Stimulated activated CD4-positive, alpha-beta T cell treated with anti-CD3 and anti-CD28 coated beads, Interleukin-4, amount 100 ng/mL, for 4 hours (primary cell): Measurements from ENCODE around the gene KBTBD13.
A peak's percentile ranks its signal among the peaks of the same experiment; 100 is the strongest.
"Not testable (repeated sequence)": the region's sequence is repeated elsewhere in the genome, so short reads cannot be mapped to it uniquely, and the experiment has no call there.

Experiments used
- DNase-seq, 2 experiments: peaks; one replicate each; pipeline ENCODE4 v3.0.0-alpha.2; 2020

Gene KBTBD13

GRCh38 chr15:65089206-65089824 lies 12.8 kb downstream of the KBTBD13 start:
- no peak for DNase-seq

DNA sequence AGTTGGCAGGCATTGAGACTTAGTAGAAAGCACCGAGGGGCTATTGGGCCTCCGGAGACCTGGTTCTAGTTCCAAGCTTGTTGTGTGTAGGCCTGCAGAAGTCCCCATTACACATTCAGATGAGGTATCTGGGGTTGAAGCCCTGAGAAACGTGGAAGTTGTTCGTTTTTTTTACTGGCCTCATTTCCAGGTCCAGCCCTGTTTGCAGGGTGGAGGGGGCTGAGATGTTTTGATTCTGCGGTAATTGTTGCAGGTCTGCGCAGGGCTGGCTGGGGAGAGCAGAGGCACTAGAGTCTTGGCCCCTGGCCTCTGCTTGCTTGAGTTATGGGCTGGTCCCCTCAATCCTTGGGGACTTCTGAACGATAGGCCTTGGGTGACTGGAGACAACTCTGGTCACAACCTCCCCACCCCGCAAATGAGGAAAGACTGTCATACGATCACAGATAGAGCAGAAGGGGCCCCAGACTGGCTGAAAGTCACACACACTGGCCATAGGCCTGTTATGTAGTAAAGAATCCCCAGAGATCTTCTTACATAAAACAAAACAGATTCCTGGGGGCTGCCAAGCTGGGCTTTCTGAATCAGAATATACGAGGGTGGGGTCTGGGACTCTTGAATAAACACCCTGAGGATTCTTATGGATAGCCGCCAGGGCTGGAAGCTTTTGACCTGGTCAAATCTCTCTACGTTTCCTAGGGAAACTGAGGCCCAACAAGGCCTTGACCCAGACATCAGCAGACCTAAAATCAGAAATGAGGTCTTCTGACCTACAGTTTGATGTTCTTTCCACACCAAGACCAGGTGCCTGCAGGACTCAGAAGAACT lies 15.6 kb downstream of the KBTBD13 start:
- DNase-seq = no peak

DNA sequence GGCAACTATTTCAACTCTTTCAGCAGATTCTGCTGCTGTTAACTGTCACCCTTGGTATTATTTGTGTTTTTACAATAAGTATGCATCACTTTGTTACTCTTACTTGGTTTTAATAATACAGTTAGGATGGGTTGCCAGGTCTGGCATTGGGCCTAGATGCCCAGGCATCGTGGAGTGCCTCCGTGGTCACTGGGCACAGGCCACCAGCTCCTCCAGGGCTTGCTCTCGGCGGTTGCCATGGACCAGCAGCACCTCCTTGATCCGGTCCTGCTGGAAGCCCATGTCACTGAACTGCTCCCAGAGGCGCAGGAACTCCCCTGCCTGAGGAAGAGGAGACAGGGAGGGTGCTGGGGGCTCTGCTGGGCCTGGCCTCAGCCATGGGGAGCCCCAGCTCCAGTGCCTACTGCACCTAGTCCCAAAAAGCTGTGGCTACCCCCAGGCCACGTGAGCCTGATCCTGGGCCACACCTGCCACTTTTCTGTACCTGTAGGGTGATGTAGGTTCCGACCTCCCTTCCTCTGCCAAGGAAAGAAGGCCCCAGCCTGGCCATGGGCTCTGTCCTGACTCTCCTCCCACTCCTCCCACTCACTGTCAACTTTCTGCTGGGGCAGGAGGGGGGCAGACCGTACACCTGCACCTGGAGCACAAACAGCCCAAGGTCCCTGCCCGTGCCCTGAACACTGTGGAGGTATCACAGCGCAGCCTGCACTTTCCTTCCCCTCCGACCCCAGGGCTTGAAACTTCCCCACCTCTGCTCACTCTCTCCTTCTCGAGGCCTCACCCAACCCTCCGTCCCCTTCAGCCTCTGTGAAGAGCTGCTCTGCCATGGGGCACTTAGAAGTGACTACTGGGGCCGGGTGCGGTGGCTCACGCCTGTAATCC lies 16.6 kb downstream of the KBTBD13 start:
- no peak for DNase-seq

GRCh38 chr15:65093793-65094170 lies 17.2 kb downstream of the KBTBD13 start:
- DNase-seq = not testable (repeated sequence)

DNA sequence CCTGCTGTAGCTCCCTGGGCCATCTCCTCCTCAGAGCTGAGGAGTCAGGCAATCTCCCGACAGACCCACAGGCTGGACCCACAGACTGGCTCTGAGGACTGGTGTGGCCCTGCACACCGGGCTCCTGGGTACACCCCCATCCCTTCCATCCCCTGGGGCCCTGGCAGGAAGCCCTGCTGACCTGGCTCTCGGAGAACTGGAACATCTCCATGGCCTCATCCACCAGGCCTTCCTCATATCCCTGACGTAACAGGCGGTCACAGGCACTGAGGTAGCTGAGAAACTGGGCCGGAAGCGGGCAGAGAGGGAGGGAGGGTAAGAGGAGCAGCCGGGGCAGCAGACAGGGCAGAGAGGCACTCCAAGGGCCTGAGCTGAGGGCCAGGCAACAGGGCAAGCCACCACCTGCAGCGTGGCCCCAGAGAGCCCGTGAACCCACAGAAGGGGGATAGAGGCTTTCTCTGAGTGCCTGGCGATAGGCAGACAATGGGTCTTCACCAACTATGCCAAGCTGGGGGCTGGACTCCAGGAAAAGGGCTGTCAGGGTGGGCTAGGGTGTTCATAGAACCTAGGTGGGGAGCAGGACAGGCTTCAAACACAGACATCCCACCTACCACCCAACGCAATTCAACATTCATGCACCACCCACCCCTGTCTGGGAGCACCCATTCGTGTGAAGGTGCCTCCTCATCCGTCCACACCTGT lies 17.9 kb downstream of the KBTBD13 start:
- no peak for DNase-seq

- no peak for DNase-seq
Measured at GRCh38 chr15:65095011-65095746, 18.6 kb downstream of the KBTBD13 start.

- DNase-seq = no peak
Measured at GRCh38 chr15:65095747-65096104, 19.2 kb downstream of the KBTBD13 start.

DNA sequence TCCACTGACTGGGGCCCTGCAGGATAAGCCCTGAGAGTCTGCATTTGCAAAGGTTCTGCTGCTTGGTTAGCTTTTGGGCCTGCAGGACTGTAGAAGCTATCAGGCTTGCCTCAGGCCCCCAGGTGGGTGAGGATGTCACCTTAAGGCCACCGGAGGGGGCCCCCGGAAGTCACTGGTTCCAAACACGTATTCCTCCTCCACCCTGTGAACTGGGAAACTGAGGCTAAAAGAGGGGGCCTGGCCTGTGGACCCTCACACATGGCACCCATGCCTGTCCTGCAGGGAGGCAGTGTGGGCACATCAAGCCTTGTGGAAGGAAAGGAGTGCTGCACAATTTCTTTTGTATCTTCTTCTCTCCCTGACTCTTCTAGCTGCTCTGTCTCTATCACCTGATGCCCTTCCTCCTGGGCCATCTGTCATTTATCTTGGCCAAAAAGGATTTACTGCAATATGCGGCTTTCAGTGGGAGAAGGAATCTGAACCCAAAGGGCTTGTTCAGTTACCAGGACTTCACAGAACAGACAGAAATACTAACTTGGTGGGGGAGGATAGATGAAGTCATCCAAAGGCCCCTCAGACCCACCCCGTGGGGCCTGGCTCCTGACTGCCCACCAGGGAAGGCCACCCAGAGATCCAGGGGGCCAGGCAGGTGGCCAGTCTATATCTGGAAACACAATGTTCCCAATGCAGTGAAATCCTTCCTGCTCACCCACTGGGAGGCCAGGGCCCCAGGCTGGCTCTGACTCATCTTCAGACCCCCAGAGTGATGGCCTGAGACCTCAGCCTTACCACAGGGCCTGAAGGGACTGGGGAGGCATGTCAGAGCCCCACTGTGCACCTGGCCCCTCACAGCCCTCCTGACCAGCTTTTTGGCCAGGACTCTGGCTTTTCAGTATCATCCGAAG lies 20.2 kb downstream of the KBTBD13 start:
- no peak for DNase-seq

- no peak for DNase-seq
Measured at GRCh38 chr15:65097651-65098263, 21.2 kb downstream of the KBTBD13 start.

DNA sequence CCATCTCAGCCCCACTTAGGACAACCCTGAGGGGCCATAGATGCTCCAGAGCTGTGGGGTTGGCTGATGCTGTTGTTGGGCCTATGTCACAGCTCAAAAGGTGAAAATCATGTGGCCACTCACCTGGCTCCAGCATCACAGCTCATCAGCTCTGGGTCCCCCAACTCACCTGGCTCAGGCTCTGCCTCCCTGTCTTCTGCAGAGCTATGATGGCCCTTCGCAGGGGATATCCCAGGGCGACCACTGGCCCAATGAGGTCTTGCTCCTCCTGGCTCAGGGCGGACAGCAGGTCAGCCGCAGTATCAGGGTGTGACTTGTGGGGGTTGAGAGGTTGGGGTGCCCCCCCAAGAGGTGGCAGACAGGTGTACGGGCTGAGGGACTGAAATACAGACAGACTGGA lies 22.8 kb downstream of the KBTBD13 start:
- no peak for DNase-seq

- not testable (repeated sequence) for DNase-seq
Measured at GRCh38 chr15:65099801-65100200, 23.3 kb downstream of the KBTBD13 start.

DNA sequence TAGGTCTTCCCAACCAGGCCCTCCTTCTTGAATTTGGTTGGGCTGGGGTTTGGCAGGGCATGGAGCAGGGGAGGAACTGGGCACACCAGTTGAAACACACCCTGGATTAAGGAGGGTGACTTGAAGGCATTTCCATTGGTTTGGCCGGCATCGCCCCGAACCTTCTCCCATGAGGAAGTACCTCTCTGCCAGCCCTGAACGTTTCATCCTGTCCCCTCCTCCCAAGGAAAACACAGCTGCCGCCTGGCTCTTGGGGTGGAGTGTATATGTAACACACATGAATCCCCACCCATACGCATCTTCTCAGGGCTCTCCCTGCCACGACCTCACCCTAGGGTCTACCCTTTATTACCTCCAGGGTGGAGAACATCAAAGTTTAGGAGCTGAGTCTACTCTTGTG lies 23.9 kb downstream of the KBTBD13 start:
- DNase-seq = no peak

- peak; percentile 19 to 41 for DNase-seq
Measured at GRCh38 chr15:65101411-65101890, 24.9 kb downstream of the KBTBD13 start.

DNA sequence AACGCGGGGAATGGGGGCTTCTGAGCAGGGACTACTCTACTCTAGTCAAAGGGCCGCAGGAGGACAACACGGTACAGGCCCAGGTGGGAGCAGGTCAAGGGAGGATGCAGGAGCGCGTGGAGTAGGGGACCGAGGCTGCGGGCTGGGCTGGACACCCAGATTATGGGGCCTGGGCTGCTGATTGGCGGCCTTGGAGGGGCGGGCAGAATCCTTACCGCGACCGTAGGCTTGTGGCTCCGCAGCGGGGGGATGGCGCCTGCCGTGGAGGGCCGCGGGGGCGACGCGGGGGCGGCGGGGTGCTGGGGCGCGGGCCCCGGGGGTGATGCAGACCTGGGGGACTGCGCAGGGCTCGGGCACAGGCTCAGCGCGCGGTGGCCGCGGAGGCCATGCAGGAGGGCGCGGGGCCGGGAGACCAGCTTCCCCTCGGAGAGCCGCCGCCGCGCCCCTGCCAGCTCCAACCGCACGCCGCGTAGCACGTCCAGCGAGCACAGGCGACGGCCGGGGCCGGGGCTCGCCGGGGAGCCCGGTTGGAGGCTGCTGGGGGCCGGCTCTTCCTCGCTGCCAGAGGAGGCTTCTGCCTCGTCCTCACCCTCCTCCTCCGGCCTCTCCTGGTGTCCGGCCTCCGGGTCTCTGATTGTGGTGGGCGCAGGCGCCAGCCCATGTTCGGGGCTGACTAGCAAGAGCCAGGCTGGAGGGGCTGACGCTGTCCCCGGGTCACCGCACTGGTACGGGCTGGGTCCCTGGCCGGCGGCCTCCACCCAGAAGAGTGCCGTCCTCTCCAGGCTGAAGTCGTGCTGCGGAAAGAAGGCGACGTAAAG lies 25.6 kb downstream of the KBTBD13 start:
- no peak for DNase-seq

GRCh38 chr15:65102912-65103311 lies 26.4 kb downstream of the KBTBD13 start:
- no peak for DNase-seq

- no peak for DNase-seq
Measured at GRCh38 chr15:65105038-65105437, 28.5 kb downstream of the KBTBD13 start.

DNA sequence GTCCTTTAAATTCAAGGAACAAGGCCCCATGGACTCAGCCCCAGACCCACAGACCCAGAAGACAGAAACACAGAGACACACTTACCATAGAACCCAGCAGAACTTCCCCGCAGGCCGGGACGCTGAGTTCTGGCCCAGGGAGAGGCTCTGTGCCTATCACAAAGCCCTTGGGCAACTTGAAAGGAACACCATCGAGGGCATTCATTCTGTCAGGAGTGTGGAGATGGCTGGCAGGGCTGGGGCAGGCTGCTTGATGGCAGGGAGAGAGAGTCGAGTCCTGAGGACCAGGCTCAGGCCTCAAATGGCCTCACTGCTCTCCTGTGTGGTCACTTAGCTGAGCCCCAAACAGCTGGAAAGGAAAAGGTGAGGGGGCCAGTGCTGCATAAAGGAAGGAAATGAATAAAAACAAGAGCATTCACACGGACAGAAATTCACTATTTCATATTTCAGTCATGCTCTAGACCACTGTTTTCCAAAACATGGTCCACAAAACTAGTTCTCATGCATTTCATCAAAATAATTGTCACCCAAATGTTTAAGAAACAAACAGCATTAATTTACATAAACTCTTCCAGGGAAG lies 29.6 kb downstream of the KBTBD13 start:
- DNase-seq = no peak

GRCh38 chr15:65110676-65111292 lies 34.2 kb downstream of the KBTBD13 start:
- no peak for DNase-seq

DNA sequence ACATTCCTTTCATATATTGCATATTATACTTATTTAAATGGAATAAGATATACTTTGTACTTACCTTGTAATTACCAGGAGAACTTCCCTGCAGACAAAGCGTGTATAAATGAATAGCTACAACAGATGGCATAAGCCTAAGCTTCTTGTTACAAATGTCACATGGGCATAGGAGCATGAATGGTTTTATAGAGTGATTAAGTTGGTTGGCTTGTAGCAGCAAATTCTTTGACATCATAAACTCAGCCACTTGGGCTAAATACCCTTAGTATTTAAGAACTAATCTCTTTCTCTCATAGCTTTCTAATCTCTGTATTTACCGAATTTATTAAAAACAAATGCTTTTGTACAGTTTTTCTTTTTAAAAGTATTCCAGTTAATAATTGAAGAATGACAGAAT lies 38.5 kb downstream of the KBTBD13 start, which contains the start of gene UBAP1L:
Gene UBAP1L, minus strand, starts transcription at position 115 of the 400 bp plus-strand sequence. CDS start 8,985 bp downstream, outside the sequence.
- DNase-seq = no peak
